ENCODE measurements around the gene CLP1. TPM values are rescaled to one million over a fixed set of nuclear protein-coding genes. Genes with fewer than 3 reads are reported as not detected.
A peak's percentile ranks its signal among the peaks of the same experiment; 100 is the strongest.

The CLP1 gene
- total RNA-seq, 1 experiment from 2014 or later, result 35.5 TPM

DNA sequence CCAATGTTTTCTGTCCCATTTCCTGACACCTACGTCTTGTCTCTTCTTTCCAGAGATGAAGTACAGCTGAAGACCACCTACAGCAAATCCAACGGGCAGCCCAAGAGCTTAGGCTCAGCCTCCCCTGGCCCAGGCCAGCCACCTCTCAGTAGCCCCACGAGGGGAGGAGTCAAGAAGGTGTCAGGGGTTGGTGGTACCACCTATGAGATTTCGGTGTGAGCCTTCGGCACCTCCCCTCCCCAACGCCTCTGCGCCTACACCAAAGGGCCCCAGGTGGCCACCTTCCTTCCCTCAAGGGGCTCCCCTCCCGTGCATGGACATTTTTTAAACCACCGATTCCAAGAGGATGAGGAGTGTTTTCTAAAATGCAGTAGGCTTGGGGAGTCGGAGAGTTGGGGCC lies 42.3 kb downstream of the CLP1 start:
- Mint-ChIP-seq H3K4me3 (no peak overlapping the region), H3K27me3 (ENCODE audit: low read depth) (no peaks in the 10 kb centered on the region), H3K4me1 (no peaks in the 10 kb centered on the region; a peak in 1 of 4 replicates), H3K9me3 (no peaks in the 10 kb centered on the region), H3K36me3 (ENCODE audit: insufficient read depth in 1 of 3, low read depth in 3 of 3) (peaks cover 45 to 82% (median 67%) of the 10 kb centered on the region in 3 experiments; a peak in 6 of 7 replicates), H3K27ac (no peak overlapping the region)
- WGBS (ENCODE audit: extremely low coverage, insufficient read length, low lambda C conversion rate), result no CpG with 5 or more reads among the region's 10 CpGs
- H2BK120ac ChIP-seq (ENCODE audit: low read depth, low read length, poor library complexity, severe bottlenecking), result no peak overlapping the region
- no peak overlapping the region for H3K18ac ChIP-seq (ENCODE audit: insufficient read length, low read depth, low read length)
- no peak overlapping the region for H3K27ac ChIP-seq (ENCODE audit: insufficient read length, low read depth, low read length)
- H4K8ac ChIP-seq (replicated peaks; ENCODE audit: insufficient read length, low read depth, low read length), result no peak overlapping the region
- no peak overlapping the region for H2AFZ ChIP-seq (ENCODE audit: low read length)
- DNase-seq, result peak; percentile 43
- no peak overlapping the region for H3K14ac ChIP-seq (ENCODE audit: insufficient read depth, low read length)
- H3K23ac ChIP-seq (ENCODE audit: insufficient read length, low read depth, low read length), result no peak overlapping the region
- H4K20me1 ChIP-seq (ENCODE audit: control insufficient read depth, insufficient read depth, insufficient read length), result no peaks in the 10 kb centered on the region
- H3K56ac ChIP-seq (ENCODE audit: insufficient read length, low read depth, low read length), result no peak overlapping the region
- no peaks in the 10 kb centered on the region for H3K79me1 ChIP-seq (ENCODE audit: insufficient read depth, low read depth, low read length, poor library complexity, severe bottlenecking)
- H3K4me2 ChIP-seq (ENCODE audit: insufficient read depth, insufficient read length, low read length), result no peak overlapping the region
- H2BK15ac ChIP-seq (ENCODE audit: low read depth, low read length), result no peak overlapping the region
- H3K4me1 ChIP-seq (ENCODE audit: insufficient read depth, low read length), result no peaks in the 10 kb centered on the region
- H3K27me3 ChIP-seq (ENCODE audit: insufficient read depth, low read length), result no peaks in the 10 kb centered on the region
- no peak overlapping the region for H3K4ac ChIP-seq (ENCODE audit: low read depth, low read length)
- H2BK5ac ChIP-seq (ENCODE audit: insufficient read length, low read length), result no peak overlapping the region
- H3K79me2 ChIP-seq (ENCODE audit: insufficient read depth, low read length), result no peaks in the 10 kb centered on the region
- H4K91ac ChIP-seq (ENCODE audit: insufficient read length, low read depth, low read length), result no peak overlapping the region
- TF ChIP-seq, protein P1, sequence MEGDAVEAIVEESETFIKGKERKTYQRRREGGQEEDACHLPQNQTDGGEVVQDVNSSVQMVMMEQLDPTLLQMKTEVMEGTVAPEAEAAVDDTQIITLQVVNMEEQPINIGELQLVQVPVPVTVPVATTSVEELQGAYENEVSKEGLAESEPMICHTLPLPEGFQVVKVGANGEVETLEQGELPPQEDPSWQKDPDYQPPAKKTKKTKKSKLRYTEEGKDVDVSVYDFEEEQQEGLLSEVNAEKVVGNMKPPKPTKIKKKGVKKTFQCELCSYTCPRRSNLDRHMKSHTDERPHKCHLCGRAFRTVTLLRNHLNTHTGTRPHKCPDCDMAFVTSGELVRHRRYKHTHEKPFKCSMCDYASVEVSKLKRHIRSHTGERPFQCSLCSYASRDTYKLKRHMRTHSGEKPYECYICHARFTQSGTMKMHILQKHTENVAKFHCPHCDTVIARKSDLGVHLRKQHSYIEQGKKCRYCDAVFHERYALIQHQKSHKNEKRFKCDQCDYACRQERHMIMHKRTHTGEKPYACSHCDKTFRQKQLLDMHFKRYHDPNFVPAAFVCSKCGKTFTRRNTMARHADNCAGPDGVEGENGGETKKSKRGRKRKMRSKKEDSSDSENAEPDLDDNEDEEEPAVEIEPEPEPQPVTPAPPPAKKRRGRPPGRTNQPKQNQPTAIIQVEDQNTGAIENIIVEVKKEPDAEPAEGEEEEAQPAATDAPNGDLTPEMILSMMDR (conservative IDR thresholded peaks at IDR 0.05), result no peak
- no peak overlapping the region for H2BK20ac ChIP-seq (ENCODE audit: low read depth, low read length, poor library complexity, severe bottlenecking)
- no peak overlapping the region for H3T11ph ChIP-seq (ENCODE audit: low read length)
- no peak overlapping the region for H3K9ac ChIP-seq (ENCODE audit: extremely low read depth, insufficient read length, low read length)
- no peaks in the 10 kb centered on the region for H3K9me3 ChIP-seq (ENCODE audit: control insufficient read depth, low read depth, low read length)
- H2AK5ac ChIP-seq (ENCODE audit: insufficient read length, low read length), result no peak overlapping the region
- H4K5ac ChIP-seq (ENCODE audit: insufficient read length, low read depth, low read length), result no peak overlapping the region
- no peaks in the 10 kb centered on the region for H3K23me2 ChIP-seq (ENCODE audit: insufficient read length, low read depth, low read length, poor library complexity, severe bottlenecking)
- H2BK12ac ChIP-seq (ENCODE audit: insufficient read length, low read depth, low read length), result no peak overlapping the region
